HepG2 (cell line): ENCODE measurements around the gene LYRM4. TPM values are rescaled to one million over a fixed set of nuclear protein-coding genes. Genes with fewer than 3 reads are reported as not detected.
A peak's percentile ranks its signal among the peaks of the same experiment; 100 is the strongest.

ENCODE experiments used
- ATAC-seq: fragments of 200-7000 bp; cut with Tn5 transposase; 3 replicates; pipeline ENCODE4 v1.9.1; 2020; ENCODE audit warnings: mild to moderate bottlenecking, moderate library complexity
- BruUV-seq: library from RNA; stranded (reverse); fragments of 400-500 nt; replicated peaks from 2 replicates; lab custom pipeline; 2021; lab: Mats Ljungman, UMichigan
- CTCF ChIA-PET: fragments of 300-600 bp; formaldehyde crosslinking; extraction: SDS; loops from one replicate; lab custom pipeline; 2021; ENCODE audit warnings: low total read pairs, inconsistent platforms, low intra/inter-chr PET ratio; lab: Yijun Ruan, JAX
- POLR2A ChIA-PET: fragments of 350-600 bp; sonication (Branson Sonifier 250); formaldehyde crosslinking; loops from one replicate; lab custom pipeline; 2020; ENCODE audit warnings: antibody characterized with exemption, inconsistent platforms; lab: Yijun Ruan, JAX
- DNase-seq: peaks from one replicate; pipeline ENCODE4 v3.0.0-alpha.2; 2015; ENCODE audit warnings: low spot score
- FAIRE-seq: peaks from 3 replicates; lab custom pipeline; 2011; peaks lifted over from hg19 to GRCh38; lab: Jason Lieb, UNC
- H2AFZ ChIP-seq: one replicate; pipeline ENCODE4 v1.6.1; 2011; ENCODE audit warnings: low read length, inconsistent platforms
- H3K27ac ChIP-seq: fragments of 300-600 bp; 3 replicates; pipeline ENCODE4 v1.8.0; 2011; ENCODE audit warnings: mixed run types, mild to moderate bottlenecking, mixed read lengths, low read length, inconsistent platforms; ENCODE audit not compliant: insufficient read depth; ENCODE audit errors: extremely low read length
- H3K27me3 ChIP-seq, 2 experiments: fragments of 200-600 bp in 1 of 2; 2 replicates in 1 of 2; 3 replicates in 1 of 2; pipeline versions ENCODE4 v1.6.0 to v1.8.0; 2011; ENCODE audit warnings: low read length in 2 of 2, mild to moderate bottlenecking in 2 of 2, moderate library complexity in 2 of 2, inconsistent platforms in 1 of 2; ENCODE audit not compliant: insufficient read depth in 2 of 2, control insufficient read depth in 1 of 2
- H3K36me3 ChIP-seq, 2 experiments: fragments of 200-600 bp in 1 of 2; replicated peaks in 1 of 2; 2 replicates in 1 of 2; 3 replicates in 1 of 2; pipeline versions ENCODE4 v1.5.1 to v1.8.0; 2011; ENCODE audit warnings: low read length in 2 of 2, inconsistent platforms in 1 of 2; ENCODE audit not compliant: insufficient read depth in 2 of 2, control insufficient read depth in 1 of 2
- H3K4me1 ChIP-seq: 2 replicates; pipeline ENCODE4 v1.5.1; 2012; ENCODE audit warnings: low read length, inconsistent platforms; ENCODE audit not compliant: insufficient read depth
- H3K4me2 ChIP-seq: 2 replicates; pipeline ENCODE4 v1.6.0; 2011; ENCODE audit warnings: low read depth, low read length, inconsistent platforms
- H3K4me3 ChIP-seq, 3 experiments: fragments of 200-600 bp in 1 of 3; sonication (generic), shearing (Covaris generic) in 1 of 3; replicated peaks in 1 of 3; 2 replicates each; pipeline ENCODE4 v1.5.1; 2011 to 2016; ENCODE audit warnings: low read length in 3 of 3, inconsistent platforms in 2 of 3, low read depth in 2 of 3, mild to moderate bottlenecking in 2 of 3, control low read depth in 1 of 3, mixed read lengths in 1 of 3; ENCODE audit not compliant: insufficient read depth in 1 of 3
- H3K79me2 ChIP-seq: one replicate; pipeline ENCODE4 v1.6.1; 2011; ENCODE audit warnings: low read length, inconsistent platforms; ENCODE audit not compliant: insufficient read depth
- H3K9ac ChIP-seq: 2 replicates; pipeline ENCODE4 v1.6.0; 2011; ENCODE audit warnings: mild to moderate bottlenecking, low read depth, low read length, inconsistent platforms; ENCODE audit not compliant: insufficient read depth
- H3K9me3 ChIP-seq: 2 replicates; pipeline ENCODE4 v1.5.1; 2012; ENCODE audit warnings: mild to moderate bottlenecking, low read length
- H4K20me1 ChIP-seq: 2 replicates; pipeline ENCODE4 v1.6.0; 2011; ENCODE audit warnings: inconsistent platforms, mild to moderate bottlenecking, low read length, moderate library complexity; ENCODE audit not compliant: insufficient read depth
- E2F1 ChIP-seq: sonication (generic); formaldehyde crosslinking; IDR thresholded peaks from 2 replicates; pipeline ENCODE4 v1.5.0; 2020; ENCODE audit warnings: missing genetic modification reagents
- GLI4 ChIP-seq: sonication (generic); formaldehyde crosslinking; IDR thresholded peaks from 2 replicates; pipeline ENCODE4 v1.5.1; 2020; ENCODE audit warnings: missing genetic modification reagents, mild to moderate bottlenecking, moderate library complexity, borderline replicate concordance
- RBFOX2 ChIP-seq: fragments of 200-400 bp; formaldehyde crosslinking; IDR thresholded peaks from 2 replicates; pipeline ENCODE4 v1.6.1; 2017; ENCODE audit warnings: low read depth, mild to moderate bottlenecking, low read length
- RXRB ChIP-seq: IDR thresholded peaks from 2 replicates; pipeline ENCODE4 v1.6.1; 2016; ENCODE audit warnings: borderline replicate concordance, missing genetic modification reagents, missing compliant biosample characterization
- TRIM24 ChIP-seq: sonication (generic); formaldehyde crosslinking; IDR thresholded peaks from 2 replicates; pipeline ENCODE4 v1.8.0; 2022; ENCODE audit warnings: mild to moderate bottlenecking, missing genetic modification reagents
- YEATS4 ChIP-seq: sonication (generic); formaldehyde crosslinking; IDR thresholded peaks from 2 replicates; pipeline ENCODE4 v1.4.0; 2020; ENCODE audit warnings: missing genetic modification reagents, borderline replicate concordance
- ZHX2 ChIP-seq, 2 experiments: sonication (generic) in 1 of 2; formaldehyde crosslinking in 1 of 2; IDR thresholded peaks; 2 replicates each; pipeline versions ENCODE4 v1.6.1 to v1.9.0; 2014 to 2022; ENCODE audit warnings: antibody characterized with exemption in 1 of 2, borderline replicate concordance in 1 of 2, inconsistent platforms in 1 of 2, low read depth in 1 of 2, missing genetic modification reagents in 1 of 2
- ZNF431 ChIP-seq: sonication (generic); formaldehyde crosslinking; IDR thresholded peaks from 2 replicates; pipeline ENCODE4 v1.9.0; 2022; ENCODE audit warnings: missing genetic modification reagents, low read depth, mild to moderate bottlenecking, borderline replicate concordance
- ZNF564 ChIP-seq: sonication (generic); formaldehyde crosslinking; IDR thresholded peaks from 2 replicates; pipeline ENCODE4 v1.8.1; 2023; ENCODE audit warnings: mild to moderate bottlenecking, missing genetic modification reagents
- ZNF672 ChIP-seq: sonication (generic); formaldehyde crosslinking; IDR thresholded peaks from 2 replicates; pipeline ENCODE4 v1.8.1; 2022; ENCODE audit warnings: missing genetic modification reagents
- ZNF841 ChIP-seq: sonication (generic); formaldehyde crosslinking; IDR thresholded peaks from 2 replicates; pipeline ENCODE4 v1.8.1; 2023; ENCODE audit warnings: missing genetic modification reagents, borderline replicate concordance
- ZNF878 ChIP-seq: sonication (generic); formaldehyde crosslinking; IDR thresholded peaks from 2 replicates; pipeline ENCODE4 v1.8.1; 2023; ENCODE audit warnings: mild to moderate bottlenecking, missing genetic modification reagents, moderate library complexity
- WGBS: methylation state at CpG from one replicate; pipeline ENCODE4 v1.1.6; 2017; ENCODE audit warnings: low lambda C conversion rate; 5-methylcytosine and 5-hydroxymethylcytosine counted together
- in situ Hi-C: cut with HindIII; loops from 2 replicates; pipeline ENCODE4 v1.10.0; 2017; ENCODE audit warnings: low pct_unique_long_range_greater_than_20kb; ENCODE audit not compliant: extremely low pct_ligation_motif_present
- intact Hi-C: fragments of 100-400 bp; cut with micrococcal nuclease; formaldehyde crosslinking; loops from one replicate; pipeline ENCODE4 v1.10.0; 2022; ENCODE audit not compliant: unreplicated experiment
- polyA plus RNA-seq, 8 experiments: library from polyadenylated mRNA; depleted of rRNA in 3 of 8; stranded (reverse) in 7 of 8; unstranded in 1 of 8; fragments of >200 nt; fragmentation: Illumina TruSeq in 4 of 8; extraction: Trizol in 4 of 8; gene quantifications; 2 replicates each; pipeline versions ENCODE4 v1.2.1 to v1.2.3, GENCODE V29; 2011 to 2016; ENCODE audit warnings: low read depth in 4 of 8, missing spikeins in 1 of 8, mixed read lengths in 1 of 8; ENCODE audit not compliant: insufficient read depth in 1 of 8
- total RNA-seq, 5 experiments: library from RNA; depleted of rRNA; stranded (reverse); fragments of >200 nt; fragmentation: Illumina TruSeq; extraction: Trizol; gene quantifications; 2 replicates each; pipeline ENCODE4 v1.2.3, GENCODE V29; 2016; ENCODE audit warnings: low read depth in 1 of 5
- TF ChIP-seq, protein P1 (sequence below): sonication (generic); formaldehyde crosslinking; IDR thresholded peaks from 2 replicates; pipeline ENCODE4 v1.8.1; 2023; ENCODE audit warnings: missing genetic modification reagents, mild to moderate bottlenecking, borderline replicate concordance

The LYRM4 gene
- total and polyA plus RNA-seq, 2 of the 13 experiments (the other 11 are each of a cell fraction or from before 2014, with no cell fraction given), result 64.6 to 67.5 TPM

DNA sequence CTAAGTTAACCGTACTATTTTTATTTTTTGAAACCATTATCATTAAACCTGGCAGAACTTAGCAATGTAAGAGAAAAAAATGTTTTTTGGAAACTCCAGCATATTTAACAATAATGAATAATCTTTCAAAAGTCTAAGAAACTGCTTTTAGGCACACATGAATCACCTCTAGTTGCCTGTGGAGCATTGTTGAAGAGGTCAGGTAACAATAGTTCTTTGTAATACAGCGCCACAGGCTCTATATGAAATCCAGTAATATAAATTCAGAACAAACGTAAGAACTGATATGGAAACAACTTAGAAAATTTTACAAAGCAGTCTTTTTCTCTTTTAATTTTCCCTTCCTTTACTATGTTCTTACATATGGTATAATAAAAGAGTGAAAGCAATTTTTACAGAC is 10.3 kb downstream of the LYRM4 start (continued):
- TF ChIP-seq ZHX2 (IDR thresholded peaks at IDR 0.05; ENCODE audit: low read depth) (no peak), ZHX2 (CRISPR knock-in tag; IDR thresholded peaks at IDR 0.05; ENCODE audit: borderline replicate concordance) (no peak), ZNF672 (CRISPR knock-in tag) (no peak), ZNF564 (no peak), ZNF841 (CRISPR knock-in tag) (no peak), RXRB (no peak), ZNF878 (CRISPR knock-in tag) (no peak)

DNA sequence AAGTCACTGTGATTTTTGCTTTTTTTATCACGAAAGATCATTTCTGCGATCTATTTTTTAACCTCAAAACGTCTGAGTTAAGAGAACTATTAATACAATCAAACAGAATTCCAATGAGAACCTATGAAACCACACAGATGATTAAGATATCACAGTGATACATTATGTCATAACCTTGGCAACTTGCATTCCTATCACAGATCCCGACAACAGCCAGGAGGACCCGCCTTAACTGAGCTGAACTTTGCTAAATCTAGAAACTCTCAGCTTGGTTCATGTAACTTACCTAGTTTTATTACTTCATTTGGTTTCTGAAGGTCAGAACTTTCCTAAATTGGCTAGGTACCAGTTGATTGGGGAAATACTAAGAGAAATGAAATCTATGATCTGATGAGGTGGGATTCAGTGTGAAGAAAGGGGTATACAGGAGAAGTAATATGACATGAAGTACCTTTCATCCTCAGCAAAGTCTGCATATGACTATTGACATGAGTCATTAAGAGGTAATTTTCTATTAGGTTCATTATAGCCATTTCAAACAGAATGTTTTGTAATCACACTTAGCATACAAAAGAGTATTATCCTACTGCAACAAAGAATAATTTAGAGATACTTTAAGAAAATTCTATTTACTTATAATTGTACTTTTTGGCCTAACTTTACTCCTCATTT is 11.2 kb downstream of the LYRM4 start:
- H3K9me3 ChIP-seq, result peaks cover 5% of the 10 kb centered on the region; the same call in 1 of the 2 replicates
- no peak overlapping the region for H3K27ac ChIP-seq
- WGBS, result 94% methylated on average over 5 of the region's 5 CpGs
- H2AFZ ChIP-seq, result no peak overlapping the region
- FAIRE-seq (no peak), DNase-seq (no peak), ATAC-seq (no peak)
- in situ Hi-C loops (no loop called here), intact Hi-C loops (no loop called here)
- no peaks in the 10 kb centered on the region for H3K27me3 ChIP-seq
- CTCF ChIA-PET, result no interaction called here
- H3K4me1 ChIP-seq, result peaks cover 22% of the 10 kb centered on the region
- POLR2A ChIA-PET, result no interaction called here
- H3K4me2 ChIP-seq, result no peak overlapping the region
- no peak overlapping the region for H3K4me3 ChIP-seq
- H3K36me3 ChIP-seq, result peaks cover 16 to 38% of the 10 kb centered on the region in 2 experiments
- no peaks in the 10 kb centered on the region for H4K20me1 ChIP-seq
- no peak overlapping the region for H3K9ac ChIP-seq
- BruUV-seq, result no TSS peak
- TF ChIP-seq RBFOX2, result 0 out of 2 replicates have a peak, but pooled peaks have one; percentile 7
- no peak for TF ChIP-seq ZNF431 (CRISPR knock-in tag)
- TF ChIP-seq GLI4, result no peak
- no peak for TF ChIP-seq E2F1
- no peak for TF ChIP-seq YEATS4 (CRISPR knock-in tag)
- TF ChIP-seq, protein P1, sequence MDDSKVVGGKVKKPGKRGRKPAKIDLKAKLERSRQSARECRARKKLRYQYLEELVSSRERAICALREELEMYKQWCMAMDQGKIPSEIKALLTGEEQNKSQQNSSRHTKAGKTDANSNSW (CRISPR knock-in tag), result no peak
- TF ChIP-seq TRIM24 (CRISPR knock-in tag), result no peak
- H3K79me2 ChIP-seq, result peaks cover 63% of the 10 kb centered on the region
